BLaER1 treated with 17β-estradiol and CSF1 and Interleukin-3, amounts not matched to agents 10 nM and 100 nM (cell line): ENCODE data around the gene KDM3B.

Experiments
- H3K27ac ChIP-seq, 11 experiments: shearing (Covaris generic); formaldehyde crosslinking; 2 replicates each; pipeline ENCODE4 v1.8.1; 2022
- H3K27me3 ChIP-seq, 11 experiments: shearing (Covaris generic); formaldehyde crosslinking; 2 replicates each; pipeline ENCODE4 v1.8.1; 2022
- H3K36me3 ChIP-seq, 11 experiments: shearing (Covaris generic); formaldehyde crosslinking; 2 replicates each; pipeline ENCODE4 v1.8.1; 2022
- H3K4me1 ChIP-seq, 10 experiments: shearing (Covaris generic); formaldehyde crosslinking; 2 replicates each; pipeline ENCODE4 v1.8.1; 2022
- H3K4me2 ChIP-seq, 11 experiments: shearing (Covaris generic); formaldehyde crosslinking; 2 replicates each; pipeline ENCODE4 v1.8.1; 2022
- H3K4me3 ChIP-seq, 10 experiments: shearing (Covaris generic); formaldehyde crosslinking; 2 replicates each; pipeline ENCODE4 v1.8.1; 2022
- H3K9ac ChIP-seq, 11 experiments: shearing (Covaris generic); formaldehyde crosslinking; 2 replicates each; pipeline ENCODE4 v1.8.1; 2022
- H3K9me3 ChIP-seq, 11 experiments: shearing (Covaris generic); formaldehyde crosslinking; replicated peaks in 1 of 11; 2 replicates each; pipeline ENCODE4 v1.8.1; 2022
- H4K20me1 ChIP-seq, 11 experiments: shearing (Covaris generic); formaldehyde crosslinking; 2 replicates each; pipeline ENCODE4 v1.8.1; 2022
- Cebpa-rat ChIP-seq, 11 experiments: shearing (Covaris generic); IDR thresholded peaks; 2 replicates each; pipeline ENCODE4 v1.8.1; 2022

Gene KDM3B

GRCh38 chr5:138463419-138464007, 111.0 kb downstream of the KDM3B start:
- no peak for TF ChIP-seq Cebpa-rat (IDR thresholded peaks at IDR 0.05)
- H3K36me3 ChIP-seq: peaks cover 13 to 30% (median 25%) of the 10 kb centered on the region in 11 experiments
- H4K20me1 ChIP-seq: peaks cover 31 to 33% (median 32%) of the 10 kb centered on the region in 11 experiments
- H3K9me3 ChIP-seq: peaks cover 0 to 8% (median 0%) of the 10 kb centered on the region in 11 experiments; a peak in 1 of 22 replicates
- peaks cover 0 to 16% (median 0%) of the 10 kb centered on the region in 11 experiments; a peak in 5 of 22 replicates for H3K27me3 ChIP-seq
- H3K4me1 ChIP-seq: peaks cover 63 to 73% (median 69%) of the 10 kb centered on the region in 10 experiments
- H3K27ac ChIP-seq: peak overlapping the region; percentile 88 to 95 (median 93)
- H3K4me3 ChIP-seq: peak overlapping the region; percentile 72 to 96 (median 84)
- H3K9ac ChIP-seq: peak overlapping the region; percentile 85 to 97 (median 90)
- H3K4me2 ChIP-seq: peak overlapping the region; percentile 82 to 98 (median 95)

- peak overlapping the region; percentile 72 to 96 (median 84) for H3K4me3 ChIP-seq
- H3K4me1 ChIP-seq: peaks cover 63 to 72% (median 68%) of the 10 kb centered on the region in 10 experiments
- peaks cover 0 to 8% (median 0%) of the 10 kb centered on the region in 11 experiments; a peak in 1 of 22 replicates for H3K9me3 ChIP-seq
- H3K9ac ChIP-seq: peak overlapping the region; percentile 85 to 97 (median 90)
- peak overlapping the region; percentile 88 to 95 (median 93) for H3K27ac ChIP-seq
- no peak for TF ChIP-seq Cebpa-rat (IDR thresholded peaks at IDR 0.05)
- H3K4me2 ChIP-seq: peak overlapping the region; percentile 82 to 98 (median 95)
- H4K20me1 ChIP-seq: peaks cover 31 to 38% (median 37%) of the 10 kb centered on the region in 11 experiments
- peaks cover 0 to 16% (median 0%) of the 10 kb centered on the region in 11 experiments; a peak in 5 of 22 replicates for H3K27me3 ChIP-seq
- H3K36me3 ChIP-seq: peaks cover 13 to 34% (median 30%) of the 10 kb centered on the region in 11 experiments
Measured at GRCh38 chr5:138464008-138464387, 111.5 kb downstream of the KDM3B start.

- TF ChIP-seq Cebpa-rat (IDR thresholded peaks at IDR 0.05): no peak
- H3K9me3 ChIP-seq: peaks cover 0 to 8% (median 0%) of the 10 kb centered on the region in 11 experiments; a peak in 1 of 22 replicates
- H3K4me2 ChIP-seq: peak overlapping the region; percentile 82 to 98 (median 97)
- peaks cover 0 to 16% (median 0%) of the 10 kb centered on the region in 11 experiments; a peak in 5 of 22 replicates for H3K27me3 ChIP-seq
- peak overlapping the region; percentile 85 to 97 (median 90) for H3K9ac ChIP-seq
- peaks cover 59 to 67% (median 64%) of the 10 kb centered on the region in 10 experiments for H3K4me1 ChIP-seq
- H4K20me1 ChIP-seq: peaks cover 34 to 44% (median 43%) of the 10 kb centered on the region in 11 experiments
- peaks cover 13 to 37% (median 31%) of the 10 kb centered on the region in 11 experiments for H3K36me3 ChIP-seq
- peak overlapping the region; percentile 72 to 96 (median 84) for H3K4me3 ChIP-seq
- H3K27ac ChIP-seq: peak overlapping the region; percentile 88 to 95 (median 93)
Measured at GRCh38 chr5:138464388-138465260, 112.1 kb downstream of the KDM3B start.

- H3K9ac ChIP-seq: peak within 1 kb of the TSS; percentile 85 to 97 (median 90)
- peaks cover 0 to 16% (median 0%) of the 10 kb centered on the region in 11 experiments; a peak in 5 of 22 replicates for H3K27me3 ChIP-seq
- H3K27ac ChIP-seq: peak within 1 kb of the TSS; percentile 88 to 95 (median 93)
- H3K4me1 ChIP-seq: peaks cover 50 to 59% (median 55%) of the 10 kb centered on the region in 10 experiments
- H3K4me3 ChIP-seq: peak within 1 kb of the TSS; percentile 72 to 96 (median 84)
- H4K20me1 ChIP-seq: peaks cover 36 to 53% (median 51%) of the 10 kb centered on the region in 11 experiments
- TF ChIP-seq Cebpa-rat (IDR thresholded peaks at IDR 0.05): no peak
- H3K9me3 ChIP-seq: peaks cover 0 to 8% (median 0%) of the 10 kb centered on the region in 11 experiments; a peak in 1 of 22 replicates
- H3K36me3 ChIP-seq: peaks cover 13 to 37% (median 31%) of the 10 kb centered on the region in 11 experiments
- peak within 1 kb of the TSS; percentile 82 to 98 (median 97) for H3K4me2 ChIP-seq
Measured at GRCh38 chr5:138465261-138466124, 113.0 kb downstream of the KDM3B start, which contains the start of gene EGR1. EGR1 (plus strand) TSS chr5:138465479; CDS start chr5:138465762, 283 bp downstream.

- Histone ChIP-seq H3K27me3 (peaks cover 0 to 16% (median 0%) of the 10 kb centered on the region in 11 experiments; a peak in 5 of 22 replicates), H3K9ac (peak overlapping the region; percentile 85 to 97 (median 90)), H3K27ac (peak overlapping the region in 10 of 11 experiments; percentile 88 to 95 (median 93); a peak in 17 of 22 replicates), H3K4me3 (peak overlapping the region; percentile 72 to 96 (median 84)), H3K4me1 (peaks cover 42 to 52% (median 47%) of the 10 kb centered on the region in 10 experiments), H3K4me2 (peak overlapping the region; percentile 82 to 98 (median 97)), H3K9me3 (peaks cover 0 to 8% (median 0%) of the 10 kb centered on the region in 11 experiments; a peak in 1 of 22 replicates), H4K20me1 (peaks cover 36 to 61% (median 55%) of the 10 kb centered on the region in 11 experiments), H3K36me3 (peaks cover 13 to 37% (median 31%) of the 10 kb centered on the region in 11 experiments)
- no peak for TF ChIP-seq Cebpa-rat (IDR thresholded peaks at IDR 0.05)
Measured at GRCh38 chr5:138466125-138466899, 113.8 kb downstream of the KDM3B start.

GRCh38 chr5:138466900-138467710, 114.6 kb downstream of the KDM3B start:
- Histone ChIP-seq H3K27me3 (peaks cover 0 to 16% (median 0%) of the 10 kb centered on the region in 11 experiments; a peak in 5 of 22 replicates), H3K27ac (peak overlapping the region in 2 of 11 experiments; percentile 93 to 95; a peak in 4 of 22 replicates), H3K4me1 (peaks cover 36 to 47% (median 43%) of the 10 kb centered on the region in 10 experiments), H3K9ac (peak overlapping the region; percentile 85 to 97 (median 90); a peak in 21 of 22 replicates), H3K4me3 (peak overlapping the region; percentile 72 to 96 (median 84)), H4K20me1 (peaks cover 36 to 62% (median 55%) of the 10 kb centered on the region in 11 experiments), H3K4me2 (peak overlapping the region; percentile 82 to 98 (median 97)), H3K9me3 (peaks cover 0 to 8% (median 0%) of the 10 kb centered on the region in 11 experiments; a peak in 1 of 22 replicates), H3K36me3 (peaks cover 13 to 37% (median 31%) of the 10 kb centered on the region in 11 experiments)
- no peak for TF ChIP-seq Cebpa-rat (IDR thresholded peaks at IDR 0.05)
